GM12878 (cell line): Measurements from ENCODE around the gene RAPGEF4. TPM values are rescaled to one million over a fixed set of nuclear protein-coding genes. Genes with fewer than 3 reads are reported as not detected.

Source experiments
- ASH2L ChIP-seq: fragments of 300-600, 200-600 bp; sonication (generic); IDR thresholded peaks from 2 replicates; pipeline ENCODE4 v1.6.1; 2017; ENCODE audit warnings: low read depth, mild to moderate bottlenecking, borderline replicate concordance
- NFYB ChIP-seq: IDR thresholded peaks from 2 replicates; pipeline ENCODE4 v1.6.1; 2011; ENCODE audit warnings: low read depth, mild to moderate bottlenecking, low read length, improper control_type of control experiment, moderate library complexity; ENCODE audit not compliant: insufficient read depth
- PAX5 ChIP-seq: IDR thresholded peaks from 2 replicates; pipeline ENCODE4 v1.6.1; 2011; ENCODE audit warnings: low read depth, low read length, borderline replicate concordance
- POLR2AphosphoS5 ChIP-seq: IDR thresholded peaks from 2 replicates; pipeline ENCODE4 v1.6.1; 2011; ENCODE audit warnings: mild to moderate bottlenecking, low read length, inconsistent platforms
- TARDBP ChIP-seq: IDR thresholded peaks from 2 replicates; pipeline ENCODE4 v1.6.1; 2016; ENCODE audit warnings: borderline replicate concordance
- polyA plus RNA-seq, 11 experiments: library from polyadenylated mRNA; depleted of rRNA in 4 of 11; unstranded in 6 of 11; stranded (reverse) in 5 of 11; fragments of >200 nt; fragmentation: Nextera tagmentation in 4 of 11; fragmentation: Illumina TruSeq in 1 of 11; extraction: Ambion mirVana in 4 of 11; extraction: Trizol in 1 of 11; gene quantifications; 1 replicate in 1 of 11; 2 replicates in 10 of 11; pipeline versions ENCODE4 v1.2.1 to v1.2.3, GENCODE V29; 2011 to 2016; ENCODE audit warnings: inconsistent platforms in 2 of 11, missing spikeins in 2 of 11, low read depth in 1 of 11
- total RNA-seq, 4 experiments: library from RNA; depleted of rRNA in 3 of 4; stranded (reverse); fragments of >200 nt in 3 of 4; fragmentation: Illumina TruSeq in 1 of 4; extraction: Trizol in 1 of 4; gene quantifications; 2 replicates each; pipeline versions ENCODE4 v1.2.1 to v1.2.3, GENCODE V29; 2013 to 2021
- TF ChIP-seq, protein P1 (sequence below): IDR thresholded peaks from 2 replicates; pipeline ENCODE4 v1.6.1; 2012; ENCODE audit warnings: improper control_type of control experiment, low read depth, low read length; ENCODE audit not compliant: insufficient replicate concordance
- TF ChIP-seq, protein P2 (sequence below): fragments of 450-650 bp; IDR thresholded peaks from 2 replicates; pipeline ENCODE4 v1.6.1; 2017; ENCODE audit warnings: mild to moderate bottlenecking, low read depth, inconsistent platforms; ENCODE audit not compliant: poor library complexity, severe bottlenecking
- TF ChIP-seq, protein P3 (sequence below): fragments of 450-650 bp; IDR thresholded peaks from 2 replicates; pipeline ENCODE4 v1.6.1; 2016; ENCODE audit warnings: mild to moderate bottlenecking, moderate library complexity, borderline replicate concordance

Gene RAPGEF4
- total and polyA plus RNA-seq, 10 of the 15 experiments (the other 5 are each of a cell fraction or from before 2014, with no cell fraction given), result 0.18 TPM; not detected in 8

DNA sequence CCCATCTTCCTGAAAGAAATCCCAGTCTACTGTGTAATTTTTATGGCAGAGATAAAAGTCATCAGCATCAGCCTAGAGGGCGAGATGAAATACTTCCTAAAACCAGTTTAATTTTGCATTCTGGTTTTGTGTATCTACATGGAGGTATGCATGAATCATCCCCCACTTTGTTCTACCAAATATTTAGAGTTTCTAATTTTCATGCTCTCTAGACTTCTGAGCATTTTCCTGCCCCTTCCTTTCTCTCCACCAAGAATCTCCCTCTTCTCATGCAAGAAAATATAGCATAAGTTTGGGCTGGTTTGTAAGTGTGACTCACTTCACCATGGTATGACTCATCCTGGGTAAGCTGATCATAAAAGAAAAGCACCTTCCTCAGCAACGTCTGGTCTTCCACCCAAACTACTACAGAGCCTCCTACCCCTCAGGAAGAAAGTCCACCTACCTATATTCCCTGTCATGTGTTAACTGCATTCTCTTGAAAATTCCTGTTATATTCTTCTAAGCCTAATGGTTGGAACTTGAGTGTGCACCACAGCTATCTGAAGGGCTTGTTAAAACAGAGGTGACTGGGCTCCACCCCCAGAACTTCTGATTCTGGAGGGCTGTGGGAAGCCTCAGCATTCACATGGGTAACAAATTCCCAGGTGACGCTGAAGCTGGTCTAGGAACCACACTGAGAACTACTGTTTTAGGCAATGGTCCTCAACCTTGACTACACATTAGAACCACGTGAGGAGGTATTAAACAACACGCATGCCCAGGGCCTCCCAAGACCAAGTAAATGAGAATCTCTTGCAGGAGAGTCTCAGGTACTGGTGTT, 37.4 kb upstream of the RAPGEF4 start (continued):
- TF ChIP-seq, protein P1, sequence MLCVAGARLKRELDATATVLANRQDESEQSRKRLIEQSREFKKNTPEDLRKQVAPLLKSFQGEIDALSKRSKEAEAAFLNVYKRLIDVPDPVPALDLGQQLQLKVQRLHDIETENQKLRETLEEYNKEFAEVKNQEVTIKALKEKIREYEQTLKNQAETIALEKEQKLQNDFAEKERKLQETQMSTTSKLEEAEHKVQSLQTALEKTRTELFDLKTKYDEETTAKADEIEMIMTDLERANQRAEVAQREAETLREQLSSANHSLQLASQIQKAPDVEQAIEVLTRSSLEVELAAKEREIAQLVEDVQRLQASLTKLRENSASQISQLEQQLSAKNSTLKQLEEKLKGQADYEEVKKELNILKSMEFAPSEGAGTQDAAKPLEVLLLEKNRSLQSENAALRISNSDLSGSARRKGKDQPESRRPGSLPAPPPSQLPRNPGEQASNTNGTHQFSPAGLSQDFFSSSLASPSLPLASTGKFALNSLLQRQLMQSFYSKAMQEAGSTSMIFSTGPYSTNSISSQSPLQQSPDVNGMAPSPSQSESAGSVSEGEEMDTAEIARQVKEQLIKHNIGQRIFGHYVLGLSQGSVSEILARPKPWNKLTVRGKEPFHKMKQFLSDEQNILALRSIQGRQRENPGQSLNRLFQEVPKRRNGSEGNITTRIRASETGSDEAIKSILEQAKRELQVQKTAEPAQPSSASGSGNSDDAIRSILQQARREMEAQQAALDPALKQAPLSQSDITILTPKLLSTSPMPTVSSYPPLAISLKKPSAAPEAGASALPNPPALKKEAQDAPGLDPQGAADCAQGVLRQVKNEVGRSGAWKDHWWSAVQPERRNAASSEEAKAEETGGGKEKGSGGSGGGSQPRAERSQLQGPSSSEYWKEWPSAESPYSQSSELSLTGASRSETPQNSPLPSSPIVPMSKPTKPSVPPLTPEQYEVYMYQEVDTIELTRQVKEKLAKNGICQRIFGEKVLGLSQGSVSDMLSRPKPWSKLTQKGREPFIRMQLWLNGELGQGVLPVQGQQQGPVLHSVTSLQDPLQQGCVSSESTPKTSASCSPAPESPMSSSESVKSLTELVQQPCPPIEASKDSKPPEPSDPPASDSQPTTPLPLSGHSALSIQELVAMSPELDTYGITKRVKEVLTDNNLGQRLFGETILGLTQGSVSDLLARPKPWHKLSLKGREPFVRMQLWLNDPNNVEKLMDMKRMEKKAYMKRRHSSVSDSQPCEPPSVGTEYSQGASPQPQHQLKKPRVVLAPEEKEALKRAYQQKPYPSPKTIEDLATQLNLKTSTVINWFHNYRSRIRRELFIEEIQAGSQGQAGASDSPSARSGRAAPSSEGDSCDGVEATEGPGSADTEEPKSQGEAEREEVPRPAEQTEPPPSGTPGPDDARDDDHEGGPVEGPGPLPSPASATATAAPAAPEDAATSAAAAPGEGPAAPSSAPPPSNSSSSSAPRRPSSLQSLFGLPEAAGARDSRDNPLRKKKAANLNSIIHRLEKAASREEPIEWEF, result no peak
- TF ChIP-seq POLR2AphosphoS5, result no peak
- TF ChIP-seq, protein P2, sequence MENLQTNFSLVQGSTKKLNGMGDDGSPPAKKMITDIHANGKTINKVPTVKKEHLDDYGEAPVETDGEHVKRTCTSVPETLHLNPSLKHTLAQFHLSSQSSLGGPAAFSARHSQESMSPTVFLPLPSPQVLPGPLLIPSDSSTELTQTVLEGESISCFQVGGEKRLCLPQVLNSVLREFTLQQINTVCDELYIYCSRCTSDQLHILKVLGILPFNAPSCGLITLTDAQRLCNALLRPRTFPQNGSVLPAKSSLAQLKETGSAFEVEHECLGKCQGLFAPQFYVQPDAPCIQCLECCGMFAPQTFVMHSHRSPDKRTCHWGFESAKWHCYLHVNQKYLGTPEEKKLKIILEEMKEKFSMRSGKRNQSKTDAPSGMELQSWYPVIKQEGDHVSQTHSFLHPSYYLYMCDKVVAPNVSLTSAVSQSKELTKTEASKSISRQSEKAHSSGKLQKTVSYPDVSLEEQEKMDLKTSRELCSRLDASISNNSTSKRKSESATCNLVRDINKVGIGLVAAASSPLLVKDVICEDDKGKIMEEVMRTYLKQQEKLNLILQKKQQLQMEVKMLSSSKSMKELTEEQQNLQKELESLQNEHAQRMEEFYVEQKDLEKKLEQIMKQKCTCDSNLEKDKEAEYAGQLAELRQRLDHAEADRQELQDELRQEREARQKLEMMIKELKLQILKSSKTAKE, result peak; percentile 12
- 0 out of 2 replicates have a peak, but pooled peaks have one; percentile 31 for TF ChIP-seq PAX5
- TF ChIP-seq, protein P3, sequence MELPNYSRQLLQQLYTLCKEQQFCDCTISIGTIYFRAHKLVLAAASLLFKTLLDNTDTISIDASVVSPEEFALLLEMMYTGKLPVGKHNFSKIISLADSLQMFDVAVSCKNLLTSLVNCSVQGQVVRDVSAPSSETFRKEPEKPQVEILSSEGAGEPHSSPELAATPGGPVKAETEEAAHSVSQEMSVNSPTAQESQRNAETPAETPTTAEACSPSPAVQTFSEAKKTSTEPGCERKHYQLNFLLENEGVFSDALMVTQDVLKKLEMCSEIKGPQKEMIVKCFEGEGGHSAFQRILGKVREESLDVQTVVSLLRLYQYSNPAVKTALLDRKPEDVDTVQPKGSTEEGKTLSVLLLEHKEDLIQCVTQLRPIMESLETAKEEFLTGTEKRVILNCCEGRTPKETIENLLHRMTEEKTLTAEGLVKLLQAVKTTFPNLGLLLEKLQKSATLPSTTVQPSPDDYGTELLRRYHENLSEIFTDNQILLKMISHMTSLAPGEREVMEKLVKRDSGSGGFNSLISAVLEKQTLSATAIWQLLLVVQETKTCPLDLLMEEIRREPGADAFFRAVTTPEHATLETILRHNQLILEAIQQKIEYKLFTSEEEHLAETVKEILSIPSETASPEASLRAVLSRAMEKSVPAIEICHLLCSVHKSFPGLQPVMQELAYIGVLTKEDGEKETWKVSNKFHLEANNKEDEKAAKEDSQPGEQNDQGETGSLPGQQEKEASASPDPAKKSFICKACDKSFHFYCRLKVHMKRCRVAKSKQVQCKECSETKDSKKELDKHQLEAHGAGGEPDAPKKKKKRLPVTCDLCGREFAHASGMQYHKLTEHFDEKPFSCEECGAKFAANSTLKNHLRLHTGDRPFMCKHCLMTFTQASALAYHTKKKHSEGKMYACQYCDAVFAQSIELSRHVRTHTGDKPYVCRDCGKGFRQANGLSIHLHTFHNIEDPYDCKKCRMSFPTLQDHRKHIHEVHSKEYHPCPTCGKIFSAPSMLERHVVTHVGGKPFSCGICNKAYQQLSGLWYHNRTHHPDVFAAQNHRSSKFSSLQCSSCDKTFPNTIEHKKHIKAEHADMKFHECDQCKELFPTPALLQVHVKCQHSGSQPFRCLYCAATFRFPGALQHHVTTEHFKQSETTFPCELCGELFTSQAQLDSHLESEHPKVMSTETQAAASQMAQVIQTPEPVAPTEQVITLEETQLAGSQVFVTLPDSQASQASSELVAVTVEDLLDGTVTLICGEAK, result no peak
- TF ChIP-seq ASH2L, result no peak
- TF ChIP-seq NFYB, result no peak
- no peak for TF ChIP-seq TARDBP
